ENCODE results near the gene DLGAP5. TPM values are rescaled to one million over a fixed set of nuclear protein-coding genes. Genes with fewer than 3 reads are reported as not detected.

DLGAP5 gene
- total RNA-seq, result 10 to 100 TPM in 2 of 4 donors, 1 to 10 TPM in 2; 4.6 to 16.8 (median 9.0) TPM

- Histone ChIP-seq H3K9me3 (no peaks in the 10 kb centered on the region), H3K27me3 (no peaks in the 10 kb centered on the region), H3K4me1 (peaks cover 6 to 19% (median 11%) of the 10 kb centered on the region in 3 donors), H3K36me3 (no peaks in the 10 kb centered on the region), H3K27ac (peak within 1 kb of the TSS; percentile 14 to 85 (median 79)), H3K4me3 (peak within 1 kb of the TSS; percentile 39 to 67 (median 62))
- WGBS, 2 donors, result 1 to 3% methylated on average over 35 to 46 of the region's 46 CpGs
- TF ChIP-seq CTCF (IDR thresholded peaks at IDR 0.05), result no peak
- peak in 1 of 4 donors; percentile 55 for TF ChIP-seq POLR2A (IDR thresholded peaks at IDR 0.05)
- intact Hi-C loops (cut with DNase I), result no loop called here
- DNase-seq, result peak; percentile 57
Measured at GRCh38 chr14:55191203-55192053, at the start of gene DLGAP5. Gene DLGAP5 (minus strand): TSS chr14:55191585. CDS start chr14:55189179, 2,406 bp downstream.

- Histone ChIP-seq H3K36me3 (no peaks in the 10 kb centered on the region), H3K4me3 (no peak overlapping the region), H3K27ac (no peak overlapping the region), H3K4me1 (no peaks in the 10 kb centered on the region), H3K9me3 (no peaks in the 10 kb centered on the region), H3K27me3 (peaks cover 0 to 11% (median 0%) of the 10 kb centered on the region in 4 donors)
- WGBS, 2 donors, result 59 to 70% methylated on average over 10 to 21 of the region's 33 CpGs
- intact Hi-C loops (cut with DNase I), result no loop called here
- TF ChIP-seq CTCF (IDR thresholded peaks at IDR 0.05), result no peak
- TF ChIP-seq POLR2A (IDR thresholded peaks at IDR 0.05), result no peak
- no peak for DNase-seq
Measured at GRCh38 chr14:55240526-55241178, 49.3 kb upstream of the DLGAP5 start.

GRCh38 chr14:55239320-55239719 is 47.9 kb upstream of the DLGAP5 start:
- H3K27me3 ChIP-seq, result peaks cover 0 to 11% (median 0%) of the 10 kb centered on the region in 4 donors
- DNase-seq, result no peak
- 33 to 69% methylated on average over 1 of the region's 1 CpG for WGBS, 2 donors
- H3K4me1 ChIP-seq, result no peaks in the 10 kb centered on the region
- no peaks in the 10 kb centered on the region for H3K36me3 ChIP-seq
- no peak overlapping the region for H3K4me3 ChIP-seq
- no peak overlapping the region for H3K27ac ChIP-seq
- no peak for TF ChIP-seq POLR2A (IDR thresholded peaks at IDR 0.05)
- TF ChIP-seq CTCF (IDR thresholded peaks at IDR 0.05), result no peak
- intact Hi-C loops (cut with DNase I), result no loop called here
- no peaks in the 10 kb centered on the region for H3K9me3 ChIP-seq

- Histone ChIP-seq H3K27ac (no peak overlapping the region), H3K27me3 (peaks cover 0 to 11% (median 0%) of the 10 kb centered on the region in 4 donors), H3K9me3 (no peaks in the 10 kb centered on the region), H3K4me1 (no peaks in the 10 kb centered on the region), H3K4me3 (no peak overlapping the region), H3K36me3 (no peaks in the 10 kb centered on the region)
- no peak for DNase-seq
- TF ChIP-seq CTCF (IDR thresholded peaks at IDR 0.05), result no peak
- no peak for TF ChIP-seq POLR2A (IDR thresholded peaks at IDR 0.05)
- intact Hi-C loops (cut with DNase I), result no loop called here
- 70 to 72% methylated on average over 12 of the region's 12 CpGs for WGBS, 2 donors
Measured at GRCh38 chr14:55238019-55238680, 46.8 kb upstream of the DLGAP5 start.

Data from esophagus squamous epithelium (tissue), 5 donors.